ENCODE measurements around the gene CAV3.

GRCh38 chr3:8778475-8778874, 44.9 kb downstream of the CAV3 start:
- TF ChIP-seq POLR2AphosphoS5 (IDR thresholded peaks at IDR 0.05; ENCODE audit: low read depth, low read length) (no peak), POLR2A (IDR thresholded peaks at IDR 0.05; ENCODE audit: low read depth, low read length) (no peak), TAF1 (IDR thresholded peaks at IDR 0.05; ENCODE audit: borderline replicate concordance, low read depth, low read length) (no peak)

Data from GM12892 (cell line).